HL-60 (cell line): Measurements from ENCODE around the gene SLC4A8.

Experiments used
- DNase-seq, 2 experiments: peaks; one replicate each; pipeline ENCODE4 v3.0.0-alpha.2; 2010 to 2020; ENCODE audit warnings: low read depth in 1 of 2, low spot score in 1 of 2
- H3K27ac ChIP-seq: fragments of 250-450 bp; sonication (Bioruptor Pico); replicated peaks from 2 replicates; pipeline ENCODE4 v1.5.1; 2020; ENCODE audit warnings: mild to moderate bottlenecking, moderate library complexity
- H3K27me3 ChIP-seq: fragments of 250-450 bp; sonication (Bioruptor Pico); 2 replicates; pipeline ENCODE4 v1.5.1; 2021; ENCODE audit warnings: mild to moderate bottlenecking, moderate library complexity; ENCODE audit not compliant: insufficient read depth, poor library complexity, severe bottlenecking
- H3K4me3 ChIP-seq: replicated peaks from 2 replicates; pipeline ENCODE4 v1.5.1; 2011; ENCODE audit warnings: mild to moderate bottlenecking, control low read depth, low read length; ENCODE audit not compliant: insufficient read depth
- CTCF ChIP-seq: IDR thresholded peaks from one replicate; pipeline ENCODE4 v1.5.1; 2011; ENCODE audit warnings: low read length, control low read depth, inconsistent platforms; ENCODE audit not compliant: insufficient read depth
- GABPA ChIP-seq: IDR thresholded peaks from 2 replicates; pipeline ENCODE4 v1.6.1; 2012; ENCODE audit warnings: low read depth
- POLR2AphosphoS5 ChIP-seq: IDR thresholded peaks from 2 replicates; pipeline ENCODE4 v1.6.1; 2012; ENCODE audit warnings: low read depth
- REST ChIP-seq: IDR thresholded peaks from 2 replicates; pipeline ENCODE4 v1.6.1; 2012; ENCODE audit warnings: low read depth; ENCODE audit not compliant: insufficient replicate concordance
- SPI1 ChIP-seq: IDR thresholded peaks from 2 replicates; pipeline ENCODE4 v1.6.1; 2012; ENCODE audit warnings: low read depth, mild to moderate bottlenecking, borderline replicate concordance

SLC4A8 gene

GRCh38 chr12:51406859-51407258 lies 17.8 kb upstream of the SLC4A8 start:
- H3K27ac ChIP-seq = no peak overlapping the region
- no peak for TF ChIP-seq REST
- no peak for TF ChIP-seq POLR2AphosphoS5
- no peak for TF ChIP-seq CTCF
- TF ChIP-seq GABPA = no peak
- TF ChIP-seq SPI1 = no peak; the same call in 1 of the 2 replicates
- H3K4me3 ChIP-seq = no peak overlapping the region

GRCh38 chr12:51407604-51408003 lies 17.0 kb upstream of the SLC4A8 start:
- H3K4me3 ChIP-seq = no peak overlapping the region
- no peak for DNase-seq
- no peak overlapping the region for H3K27ac ChIP-seq
- TF ChIP-seq REST (no peak), GABPA (no peak), CTCF (no peak), SPI1 (no peak), POLR2AphosphoS5 (no peak)
- no peaks in the 10 kb centered on the region for H3K27me3 ChIP-seq

More at GRCh38 chr12:51406859-51407258, 17.8 kb upstream of the SLC4A8 start:
- no peak for DNase-seq
- H3K27me3 ChIP-seq = no peaks in the 10 kb centered on the region

GRCh38 chr12:51409846-51410245 lies 14.8 kb upstream of the SLC4A8 start:
- no peak for TF ChIP-seq GABPA
- no peak for TF ChIP-seq REST
- TF ChIP-seq SPI1 = no peak
- no peak for TF ChIP-seq CTCF
- TF ChIP-seq POLR2AphosphoS5 = no peak
- Histone ChIP-seq H3K4me3 (no peak overlapping the region), H3K27me3 (no peaks in the 10 kb centered on the region), H3K27ac (no peak overlapping the region)
- DNase-seq = no peak
